ENCODE measurements around the gene STON2. TPM values are rescaled to one million over a fixed set of nuclear protein-coding genes. Genes with fewer than 3 reads are reported as not detected.

Gene STON2
- total and polyA plus RNA-seq, 4 donors: 1.9 to 30.0 (median 7.3) TPM

GRCh38 chr14:81433378-81433777 is 33.3 kb upstream of the STON2 start:
- Histone ChIP-seq H3K27me3 (ENCODE audit: control insufficient read depth in 4 of 4, insufficient read depth in 4 of 4, low read length in 3 of 4) (no peaks in the 10 kb centered on the region), H3K27ac (ENCODE audit: low read depth in 1 of 2, low read length in 2 of 2) (no peak overlapping the region), H3K9me3 (ENCODE audit: control insufficient read depth in 4 of 4, low read length in 3 of 4) (no peaks in the 10 kb centered on the region), H3K4me3 (ENCODE audit: low read depth in 1 of 3, low read length in 3 of 3) (no peak overlapping the region), H3K9ac (ENCODE audit: low read depth in 1 of 2, low read length in 2 of 2) (no peak overlapping the region), H3K36me3 (ENCODE audit: control insufficient read depth in 4 of 4, insufficient read depth in 3 of 4, low read depth in 1 of 4, low read length in 3 of 4) (no peaks in the 10 kb centered on the region), H3K4me1 (ENCODE audit: control insufficient read depth in 4 of 4, insufficient read depth in 4 of 4, low read length in 3 of 4) (peaks cover 0 to 18% (median 13%) of the 10 kb centered on the region in 4 donors)
- DNase-seq (ENCODE audit: low spot score): no peak
- TF ChIP-seq CTCF (IDR thresholded peaks at IDR 0.05; ENCODE audit: low read depth, low read length, missing input control) (no peak), ZBTB33 (IDR thresholded peaks at IDR 0.05) (no peak), EGR1 (IDR thresholded peaks at IDR 0.05; ENCODE audit: low read depth in 2 of 2) (no peak), RXRA (IDR thresholded peaks at IDR 0.05) (no peak), ATF3 (IDR thresholded peaks at IDR 0.05) (no peak), YY1 (IDR thresholded peaks at IDR 0.05) (no peak), REST (IDR thresholded peaks at IDR 0.05) (peak; percentile 46)
- WGBS: 82% methylated on average over 2 of the region's 2 CpGs

GRCh38 chr14:81432219-81432661 is 32.1 kb upstream of the STON2 start:
- Histone ChIP-seq H3K9ac (ENCODE audit: low read depth in 1 of 2, low read length in 2 of 2) (no peak overlapping the region), H3K27me3 (ENCODE audit: control insufficient read depth in 4 of 4, insufficient read depth in 4 of 4, low read length in 3 of 4) (no peaks in the 10 kb centered on the region), H3K9me3 (ENCODE audit: control insufficient read depth in 4 of 4, low read length in 3 of 4) (no peaks in the 10 kb centered on the region), H3K4me3 (ENCODE audit: low read depth in 1 of 3, low read length in 3 of 3) (no peak overlapping the region), H3K27ac (ENCODE audit: low read depth in 1 of 2, low read length in 2 of 2) (no peak overlapping the region), H3K36me3 (ENCODE audit: control insufficient read depth in 4 of 4, insufficient read depth in 3 of 4, low read depth in 1 of 4, low read length in 3 of 4) (no peaks in the 10 kb centered on the region), H3K4me1 (ENCODE audit: control insufficient read depth in 4 of 4, insufficient read depth in 4 of 4, low read length in 3 of 4) (peaks cover 0 to 22% (median 15%) of the 10 kb centered on the region in 4 donors)
- no peak for TF ChIP-seq SP1 (IDR thresholded peaks at IDR 0.05)
- TF ChIP-seq YY1 (IDR thresholded peaks at IDR 0.05): no peak
- no peak for TF ChIP-seq RAD21 (IDR thresholded peaks at IDR 0.05)
- no peak for TF ChIP-seq RXRA (IDR thresholded peaks at IDR 0.05)
- TF ChIP-seq ATF3 (IDR thresholded peaks at IDR 0.05): no peak
- no peak for TF ChIP-seq GABPA (IDR thresholded peaks at IDR 0.05 in 1 of 2, conservative IDR thresholded peaks at IDR 0.05 in 1 of 2)
- TF ChIP-seq TAF1 (conservative IDR thresholded peaks at IDR 0.05): no peak
- no peak for TF ChIP-seq ZBTB33 (IDR thresholded peaks at IDR 0.05)
- 92% methylated on average over 3 of the region's 3 CpGs for WGBS
- no peak for DNase-seq (ENCODE audit: low spot score)
